Measurements from ENCODE around the gene RIN1. TPM values are rescaled to one million over a fixed set of nuclear protein-coding genes. Genes with fewer than 3 reads are reported as not detected.
"Not testable (repeated sequence)": the region's sequence is repeated elsewhere in the genome, so short reads cannot be mapped to it uniquely, and the experiment has no call there.

RIN1 gene
- total RNA-seq, 1 donor from 2014 or later = 19.2 TPM

GRCh38 chr11:66325263-66325671 lies 11.0 kb downstream of the RIN1 start:
- H3K4me1 ChIP-seq = peaks cover 61% of the 10 kb centered on the region
- H3K27ac ChIP-seq = peak overlapping the region; percentile 93
- intact Hi-C loops (cut with DNase I) = loop anchor here (5.0 kb wide), 1 partner anchor 62 kb away; no protein-coding TSS in a partner anchor

GRCh38 chr11:66324664-66325063 lies 11.6 kb downstream of the RIN1 start:
- DNase-seq (ENCODE audit: extremely low spot score in 2 of 2) = no peak
- Histone ChIP-seq H3K4me1 (peaks cover 61% of the 10 kb centered on the region), H3K9me3 (no peaks in the 10 kb centered on the region), H3K4me3 (no peak overlapping the region), H3K27ac (peak overlapping the region; percentile 93), H3K36me3 (no peaks in the 10 kb centered on the region), H3K27me3 (no peaks in the 10 kb centered on the region)
- TF ChIP-seq POLR2A (IDR thresholded peaks at IDR 0.05) (no peak), POLR2AphosphoS5 (IDR thresholded peaks at IDR 0.05; ENCODE audit: insufficient read depth in 1 of 2, low read depth in 1 of 2) (peak in 1 of 2 donors; percentile 37)
- TF ChIP-seq, protein P1, sequence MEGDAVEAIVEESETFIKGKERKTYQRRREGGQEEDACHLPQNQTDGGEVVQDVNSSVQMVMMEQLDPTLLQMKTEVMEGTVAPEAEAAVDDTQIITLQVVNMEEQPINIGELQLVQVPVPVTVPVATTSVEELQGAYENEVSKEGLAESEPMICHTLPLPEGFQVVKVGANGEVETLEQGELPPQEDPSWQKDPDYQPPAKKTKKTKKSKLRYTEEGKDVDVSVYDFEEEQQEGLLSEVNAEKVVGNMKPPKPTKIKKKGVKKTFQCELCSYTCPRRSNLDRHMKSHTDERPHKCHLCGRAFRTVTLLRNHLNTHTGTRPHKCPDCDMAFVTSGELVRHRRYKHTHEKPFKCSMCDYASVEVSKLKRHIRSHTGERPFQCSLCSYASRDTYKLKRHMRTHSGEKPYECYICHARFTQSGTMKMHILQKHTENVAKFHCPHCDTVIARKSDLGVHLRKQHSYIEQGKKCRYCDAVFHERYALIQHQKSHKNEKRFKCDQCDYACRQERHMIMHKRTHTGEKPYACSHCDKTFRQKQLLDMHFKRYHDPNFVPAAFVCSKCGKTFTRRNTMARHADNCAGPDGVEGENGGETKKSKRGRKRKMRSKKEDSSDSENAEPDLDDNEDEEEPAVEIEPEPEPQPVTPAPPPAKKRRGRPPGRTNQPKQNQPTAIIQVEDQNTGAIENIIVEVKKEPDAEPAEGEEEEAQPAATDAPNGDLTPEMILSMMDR (IDR thresholded peaks at IDR 0.05) = no peak
- intact Hi-C loops (cut with DNase I) = loop anchor here (5.0 kb wide), 1 partner anchor 63 kb away; no protein-coding TSS in a partner anchor

More at GRCh38 chr11:66325263-66325671, 11.0 kb downstream of the RIN1 start:
- TF ChIP-seq POLR2A (IDR thresholded peaks at IDR 0.05) (no peak), POLR2AphosphoS5 (IDR thresholded peaks at IDR 0.05; ENCODE audit: insufficient read depth in 1 of 2, low read depth in 1 of 2) (no peak)
- TF ChIP-seq, protein P1 (IDR thresholded peaks at IDR 0.05) = no peak
- Histone ChIP-seq H3K27me3 (no peaks in the 10 kb centered on the region), H3K36me3 (no peaks in the 10 kb centered on the region), H3K4me3 (no peak overlapping the region), H3K9me3 (no peaks in the 10 kb centered on the region)
- DNase-seq (ENCODE audit: extremely low spot score in 2 of 2) = no peak

- TF ChIP-seq, protein P1 (IDR thresholded peaks at IDR 0.05) = no peak
- no peak for TF ChIP-seq POLR2AphosphoS5 (IDR thresholded peaks at IDR 0.05; ENCODE audit: insufficient read depth in 1 of 2, low read depth in 1 of 2)
- no peak for TF ChIP-seq POLR2A (IDR thresholded peaks at IDR 0.05)
- H3K9me3 ChIP-seq = no peaks in the 10 kb centered on the region
- no peaks in the 10 kb centered on the region for H3K36me3 ChIP-seq
- H3K4me1 ChIP-seq = peaks cover 67% of the 10 kb centered on the region
- no peak overlapping the region for H3K27ac ChIP-seq
- DNase-seq (ENCODE audit: extremely low spot score in 2 of 2) = no peak
- no peaks in the 10 kb centered on the region for H3K27me3 ChIP-seq
- H3K4me3 ChIP-seq = no peak overlapping the region
- intact Hi-C loops (cut with DNase I) = no loop called here
These were observed 12.6 kb downstream of the RIN1 start for GRCh38 chr11:66323684-66324083.

- intact Hi-C loops (cut with DNase I) = no loop called here
- H3K36me3 ChIP-seq = no peaks in the 10 kb centered on the region
- no peaks in the 10 kb centered on the region for H3K27me3 ChIP-seq
- peak overlapping the region; percentile 74 for H3K27ac ChIP-seq
- no peak for TF ChIP-seq POLR2A (IDR thresholded peaks at IDR 0.05)
- peak in 1 of 2 donors; percentile 71 for TF ChIP-seq POLR2AphosphoS5 (IDR thresholded peaks at IDR 0.05; ENCODE audit: insufficient read depth in 1 of 2, low read depth in 1 of 2)
- no peak for DNase-seq (ENCODE audit: extremely low spot score in 2 of 2)
- H3K4me3 ChIP-seq = no peak overlapping the region
- H3K4me1 ChIP-seq = peaks cover 68% of the 10 kb centered on the region
- H3K9me3 ChIP-seq = no peaks in the 10 kb centered on the region
These were observed 13.4 kb downstream of the RIN1 start for GRCh38 chr11:66322732-66323427.

DNA sequence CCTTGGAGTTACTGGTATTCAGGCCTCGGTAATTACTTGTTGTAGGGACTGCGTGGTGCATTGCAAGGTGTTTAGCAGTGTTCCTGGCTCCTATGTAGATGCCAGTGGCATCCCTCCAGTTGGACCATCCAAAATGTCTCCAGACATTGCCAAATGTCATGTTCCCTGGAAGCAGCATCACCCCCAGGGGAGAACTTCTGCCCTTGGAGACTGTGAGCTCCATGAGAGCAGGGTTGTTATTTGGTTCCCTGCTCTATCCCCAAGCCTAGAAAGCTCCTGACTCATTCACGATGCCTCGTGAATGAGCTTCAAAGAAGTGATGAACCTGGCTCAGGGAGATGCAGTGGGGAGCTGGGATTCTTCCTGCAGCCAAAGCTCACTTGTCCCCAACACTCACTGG lies 14.6 kb downstream of the RIN1 start:
- no peak for TF ChIP-seq POLR2A (IDR thresholded peaks at IDR 0.05)
- TF ChIP-seq POLR2AphosphoS5 (IDR thresholded peaks at IDR 0.05; ENCODE audit: insufficient read depth in 1 of 2, low read depth in 1 of 2) = no peak
- TF ChIP-seq, protein P1 (IDR thresholded peaks at IDR 0.05) = no peak
- H3K27me3 ChIP-seq = no peaks in the 10 kb centered on the region
- peak overlapping the region; percentile 74 for H3K27ac ChIP-seq
- H3K36me3 ChIP-seq = no peaks in the 10 kb centered on the region
- DNase-seq (ENCODE audit: extremely low spot score in 2 of 2) = no peak
- H3K9me3 ChIP-seq = no peaks in the 10 kb centered on the region
- peaks cover 68% of the 10 kb centered on the region for H3K4me1 ChIP-seq
- H3K4me3 ChIP-seq = no peak overlapping the region
- intact Hi-C loops (cut with DNase I) = no loop called here

DNA sequence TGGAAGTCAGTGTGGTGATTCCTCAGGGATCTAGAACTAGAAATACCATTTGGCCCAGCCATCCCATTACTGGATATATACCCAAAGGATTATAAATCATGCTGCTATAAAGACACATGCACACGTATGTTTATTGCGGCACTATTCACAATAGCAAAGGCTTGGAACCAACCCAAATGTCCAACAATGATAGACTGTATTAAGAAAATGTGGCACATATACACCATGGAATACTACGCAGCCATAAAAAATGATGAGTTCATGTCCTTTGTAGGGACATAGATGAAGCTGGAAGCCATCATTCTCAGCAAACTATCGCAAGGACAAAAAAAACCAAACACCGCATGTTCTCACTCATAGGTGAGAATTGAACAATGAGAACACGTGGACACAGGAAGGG lies 15.5 kb downstream of the RIN1 start:
- H3K9me3 ChIP-seq; H3K27me3 ChIP-seq; H3K36me3 ChIP-seq; H3K4me3 ChIP-seq; intact Hi-C loops (cut with DNase I); H3K27ac ChIP-seq; DNase-seq (ENCODE audit: extremely low spot score in 2 of 2): not testable (repeated sequence)
- H3K4me1 ChIP-seq = peaks cover 69% of the 10 kb centered on the region

- H3K4me3 ChIP-seq; H3K36me3 ChIP-seq; DNase-seq (ENCODE audit: extremely low spot score in 2 of 2); intact Hi-C loops (cut with DNase I); H3K27ac ChIP-seq; H3K9me3 ChIP-seq; H3K27me3 ChIP-seq: not testable (repeated sequence)
- peaks cover 69% of the 10 kb centered on the region for H3K4me1 ChIP-seq
These were observed 15.9 kb downstream of the RIN1 start for GRCh38 chr11:66320289-66320688.
